HL-60 (cell line): ENCODE measurements around the gene PCCA.

Experiments
- DNase-seq, 2 experiments: peaks; one replicate each; pipeline ENCODE4 v3.0.0-alpha.2; 2010 to 2020; ENCODE audit warnings: low read depth in 1 of 2, low spot score in 1 of 2
- H3K27ac ChIP-seq: fragments of 250-450 bp; sonication (Bioruptor Pico); replicated peaks from 2 replicates; pipeline ENCODE4 v1.5.1; 2020; ENCODE audit warnings: mild to moderate bottlenecking, moderate library complexity
- H3K27me3 ChIP-seq: fragments of 250-450 bp; sonication (Bioruptor Pico); 2 replicates; pipeline ENCODE4 v1.5.1; 2021; ENCODE audit warnings: mild to moderate bottlenecking, moderate library complexity; ENCODE audit not compliant: insufficient read depth, poor library complexity, severe bottlenecking
- H3K4me3 ChIP-seq: replicated peaks from 2 replicates; pipeline ENCODE4 v1.5.1; 2011; ENCODE audit warnings: mild to moderate bottlenecking, control low read depth, low read length; ENCODE audit not compliant: insufficient read depth
- GABPA ChIP-seq: IDR thresholded peaks from 2 replicates; pipeline ENCODE4 v1.6.1; 2012; ENCODE audit warnings: low read depth
- POLR2AphosphoS5 ChIP-seq: IDR thresholded peaks from 2 replicates; pipeline ENCODE4 v1.6.1; 2012; ENCODE audit warnings: low read depth
- SPI1 ChIP-seq: IDR thresholded peaks from 2 replicates; pipeline ENCODE4 v1.6.1; 2012; ENCODE audit warnings: low read depth, mild to moderate bottlenecking, borderline replicate concordance
- TF ChIP-seq, protein P1 (sequence below): IDR thresholded peaks from 2 replicates; pipeline ENCODE4 v1.6.1; 2012; ENCODE audit warnings: low read depth; ENCODE audit not compliant: insufficient replicate concordance
- TF ChIP-seq, protein P2 (sequence below): IDR thresholded peaks from one replicate; pipeline ENCODE4 v1.5.1; 2011; ENCODE audit warnings: low read length, control low read depth, inconsistent platforms; ENCODE audit not compliant: insufficient read depth

Gene PCCA

DNA sequence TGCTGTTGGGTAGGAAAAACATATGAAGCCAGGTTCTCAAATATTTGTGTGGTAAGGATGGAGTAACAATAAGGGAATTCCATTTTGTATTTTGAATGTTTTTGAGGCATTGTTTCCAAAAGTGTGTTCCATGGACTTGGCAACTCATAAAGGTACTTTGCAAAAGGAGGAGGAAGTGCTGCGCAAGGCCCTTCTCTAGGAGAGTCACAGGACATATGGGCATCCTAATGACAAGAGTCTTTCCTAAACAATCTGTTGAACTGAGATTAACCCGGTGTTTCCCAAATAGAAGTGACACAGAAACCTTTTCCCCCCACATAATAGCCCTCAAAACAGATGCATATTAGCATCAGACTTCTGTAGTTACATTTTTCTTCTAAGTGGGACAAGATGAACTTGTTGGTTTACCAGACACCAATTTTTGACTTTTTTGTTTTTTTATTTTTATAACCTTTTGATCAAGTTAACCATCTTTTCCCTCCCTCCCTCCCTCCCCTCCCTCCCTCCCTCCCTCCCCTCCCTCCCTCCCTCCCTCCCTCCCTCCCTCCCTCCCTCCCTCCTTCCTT, 209.3 kb downstream of the PCCA start:
- TF ChIP-seq SPI1 (no peak), POLR2AphosphoS5 (no peak), GABPA (no peak)
- TF ChIP-seq, protein P1, sequence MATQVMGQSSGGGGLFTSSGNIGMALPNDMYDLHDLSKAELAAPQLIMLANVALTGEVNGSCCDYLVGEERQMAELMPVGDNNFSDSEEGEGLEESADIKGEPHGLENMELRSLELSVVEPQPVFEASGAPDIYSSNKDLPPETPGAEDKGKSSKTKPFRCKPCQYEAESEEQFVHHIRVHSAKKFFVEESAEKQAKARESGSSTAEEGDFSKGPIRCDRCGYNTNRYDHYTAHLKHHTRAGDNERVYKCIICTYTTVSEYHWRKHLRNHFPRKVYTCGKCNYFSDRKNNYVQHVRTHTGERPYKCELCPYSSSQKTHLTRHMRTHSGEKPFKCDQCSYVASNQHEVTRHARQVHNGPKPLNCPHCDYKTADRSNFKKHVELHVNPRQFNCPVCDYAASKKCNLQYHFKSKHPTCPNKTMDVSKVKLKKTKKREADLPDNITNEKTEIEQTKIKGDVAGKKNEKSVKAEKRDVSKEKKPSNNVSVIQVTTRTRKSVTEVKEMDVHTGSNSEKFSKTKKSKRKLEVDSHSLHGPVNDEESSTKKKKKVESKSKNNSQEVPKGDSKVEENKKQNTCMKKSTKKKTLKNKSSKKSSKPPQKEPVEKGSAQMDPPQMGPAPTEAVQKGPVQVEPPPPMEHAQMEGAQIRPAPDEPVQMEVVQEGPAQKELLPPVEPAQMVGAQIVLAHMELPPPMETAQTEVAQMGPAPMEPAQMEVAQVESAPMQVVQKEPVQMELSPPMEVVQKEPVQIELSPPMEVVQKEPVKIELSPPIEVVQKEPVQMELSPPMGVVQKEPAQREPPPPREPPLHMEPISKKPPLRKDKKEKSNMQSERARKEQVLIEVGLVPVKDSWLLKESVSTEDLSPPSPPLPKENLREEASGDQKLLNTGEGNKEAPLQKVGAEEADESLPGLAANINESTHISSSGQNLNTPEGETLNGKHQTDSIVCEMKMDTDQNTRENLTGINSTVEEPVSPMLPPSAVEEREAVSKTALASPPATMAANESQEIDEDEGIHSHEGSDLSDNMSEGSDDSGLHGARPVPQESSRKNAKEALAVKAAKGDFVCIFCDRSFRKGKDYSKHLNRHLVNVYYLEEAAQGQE, result no peak
- TF ChIP-seq, protein P2, sequence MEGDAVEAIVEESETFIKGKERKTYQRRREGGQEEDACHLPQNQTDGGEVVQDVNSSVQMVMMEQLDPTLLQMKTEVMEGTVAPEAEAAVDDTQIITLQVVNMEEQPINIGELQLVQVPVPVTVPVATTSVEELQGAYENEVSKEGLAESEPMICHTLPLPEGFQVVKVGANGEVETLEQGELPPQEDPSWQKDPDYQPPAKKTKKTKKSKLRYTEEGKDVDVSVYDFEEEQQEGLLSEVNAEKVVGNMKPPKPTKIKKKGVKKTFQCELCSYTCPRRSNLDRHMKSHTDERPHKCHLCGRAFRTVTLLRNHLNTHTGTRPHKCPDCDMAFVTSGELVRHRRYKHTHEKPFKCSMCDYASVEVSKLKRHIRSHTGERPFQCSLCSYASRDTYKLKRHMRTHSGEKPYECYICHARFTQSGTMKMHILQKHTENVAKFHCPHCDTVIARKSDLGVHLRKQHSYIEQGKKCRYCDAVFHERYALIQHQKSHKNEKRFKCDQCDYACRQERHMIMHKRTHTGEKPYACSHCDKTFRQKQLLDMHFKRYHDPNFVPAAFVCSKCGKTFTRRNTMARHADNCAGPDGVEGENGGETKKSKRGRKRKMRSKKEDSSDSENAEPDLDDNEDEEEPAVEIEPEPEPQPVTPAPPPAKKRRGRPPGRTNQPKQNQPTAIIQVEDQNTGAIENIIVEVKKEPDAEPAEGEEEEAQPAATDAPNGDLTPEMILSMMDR, result no peak
- H3K27me3 ChIP-seq, result no peaks in the 10 kb centered on the region
- H3K27ac ChIP-seq, result no peak overlapping the region
- DNase-seq, result no peak
- H3K4me3 ChIP-seq, result no peak overlapping the region

DNA sequence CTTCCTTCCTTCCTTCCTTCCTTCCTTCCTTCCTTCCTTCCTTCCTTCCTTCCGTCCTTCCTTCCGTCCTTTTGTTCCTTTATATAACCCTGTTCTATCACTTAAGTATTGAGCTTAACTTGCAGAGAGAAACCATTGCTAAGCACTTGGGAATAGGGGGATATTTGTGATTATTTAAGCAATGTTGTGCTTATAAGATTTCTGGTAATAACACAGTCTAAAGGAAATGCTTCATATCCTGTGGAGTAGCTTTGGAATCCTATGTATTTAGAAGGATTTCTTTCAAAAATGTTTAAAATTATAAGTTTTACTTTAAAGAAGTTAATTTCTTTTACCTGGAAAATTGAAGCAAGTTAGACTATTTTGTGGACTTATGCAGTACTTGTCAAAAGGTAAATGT, 209.8 kb downstream of the PCCA start:
- Histone ChIP-seq H3K27ac (no peak overlapping the region), H3K27me3 (no peaks in the 10 kb centered on the region), H3K4me3 (no peak overlapping the region)
- TF ChIP-seq SPI1 (no peak), POLR2AphosphoS5 (no peak), GABPA (no peak)
- TF ChIP-seq, protein P2, result no peak
- TF ChIP-seq, protein P1, result no peak
- no peak for DNase-seq

DNA sequence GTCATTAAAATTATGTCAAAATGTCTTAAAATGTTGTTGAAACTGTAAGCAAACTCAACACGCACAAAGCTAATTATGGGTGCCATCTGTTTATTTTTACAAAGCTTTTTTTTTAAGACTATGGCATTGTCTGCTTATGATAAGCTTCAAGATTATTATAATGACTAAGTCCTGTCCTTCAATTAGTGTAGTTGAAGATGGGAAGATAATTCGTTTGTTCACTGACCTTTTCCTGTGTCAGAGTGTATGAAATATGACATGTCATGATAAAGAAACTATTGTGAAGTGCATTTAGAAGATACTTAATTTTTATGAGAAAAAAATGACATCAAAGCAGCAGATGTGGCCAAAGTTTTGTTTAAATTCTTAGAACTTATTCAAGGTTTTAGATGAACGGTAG, 211.3 kb downstream of the PCCA start:
- H3K4me3 ChIP-seq, result no peak overlapping the region
- no peak overlapping the region for H3K27ac ChIP-seq
- peaks cover 7% of the 10 kb centered on the region for H3K27me3 ChIP-seq
- TF ChIP-seq GABPA (no peak), POLR2AphosphoS5 (no peak), SPI1 (no peak)
- TF ChIP-seq, protein P2, result no peak
- TF ChIP-seq, protein P1, result no peak
- no peak for DNase-seq
